WTC11 (cell line): ENCODE measurements around the gene DMXL2. TPM values are rescaled to one million over a fixed set of nuclear protein-coding genes. Genes with fewer than 3 reads are reported as not detected.

ENCODE experiments used
- ATAC-seq: fragments of 200-7000 bp; cut with Tn5 transposase; 2 replicates; pipeline ENCODE4 v1.10.0; 2021; ENCODE audit warnings: mild to moderate bottlenecking, moderate library complexity
- CTCF ChIA-PET: fragments of 300-600 bp; sonication (Branson Sonifier 250); formaldehyde crosslinking; loops from one replicate; lab custom pipeline; 2021; ENCODE audit warnings: antibody characterized with exemption; lab: Charles Lee
- POLR2A ChIA-PET: fragments of 350-600 bp; sonication (Branson Sonifier 250); formaldehyde crosslinking; loops from one replicate; lab custom pipeline; 2021; ENCODE audit warnings: antibody characterized with exemption; lab: Charles Lee
- DNase-seq: peaks from one replicate; pipeline ENCODE4 v3.0.0; 2021; ENCODE audit warnings: low spot score
- H3K27ac Mint-ChIP-seq: 2 replicates; pipeline ENCODE4 v1.8.0; 2021; ENCODE audit warnings: mixed read lengths
- H3K27me3 Mint-ChIP-seq: 2 replicates; pipeline ENCODE4 v1.8.0; 2021; ENCODE audit warnings: low read depth, mild to moderate bottlenecking, moderate library complexity, mixed read lengths
- H3K36me3 Mint-ChIP-seq: 2 replicates; pipeline ENCODE4 v1.8.0; 2021; ENCODE audit warnings: mixed read lengths
- H3K4me1 Mint-ChIP-seq: 2 replicates; pipeline ENCODE4 v1.8.0; 2022; ENCODE audit warnings: mixed read lengths
- H3K4me3 Mint-ChIP-seq: 2 replicates; pipeline ENCODE4 v1.8.0; 2021; ENCODE audit warnings: mild to moderate bottlenecking, moderate library complexity, mixed read lengths
- H3K9me3 Mint-ChIP-seq: 2 replicates; pipeline ENCODE4 v1.8.0; 2021; ENCODE audit warnings: mixed read lengths
- E2F4 ChIP-seq: sonication (generic); formaldehyde crosslinking; IDR thresholded peaks from 2 replicates; pipeline ENCODE4 v1.8.1; 2022; ENCODE audit warnings: low read depth, mild to moderate bottlenecking, moderate library complexity, missing genetic modification reagents, borderline replicate concordance
- EMX1 ChIP-seq: fragments of 250-450 bp; sonication (Bioruptor Pico); IDR thresholded peaks from 2 replicates; pipeline ENCODE4 v1.8.0; 2021; ENCODE audit warnings: mild to moderate bottlenecking
- ETV6 ChIP-seq: sonication (generic); formaldehyde crosslinking; IDR thresholded peaks from 2 replicates; pipeline ENCODE4 v1.8.1; 2022; ENCODE audit warnings: mild to moderate bottlenecking, missing genetic modification reagents
- FOXK1 ChIP-seq: sonication (generic); formaldehyde crosslinking; IDR thresholded peaks from 2 replicates; pipeline ENCODE4 v1.8.0; 2022; ENCODE audit warnings: mild to moderate bottlenecking, moderate library complexity, missing genetic modification reagents
- GTF2I ChIP-seq: fragments of 250-450 bp; sonication (Bioruptor Pico); conservative IDR thresholded peaks from 2 replicates; pipeline ENCODE4 v1.4.0; 2021; ENCODE audit warnings: mild to moderate bottlenecking
- IRF2 ChIP-seq: sonication (generic); formaldehyde crosslinking; IDR thresholded peaks from 2 replicates; pipeline ENCODE4 v1.8.0; 2022; ENCODE audit warnings: low read depth, missing genetic modification reagents, borderline replicate concordance
- MXD4 ChIP-seq: fragments of 250-450 bp; sonication (Bioruptor Pico); IDR thresholded peaks from 2 replicates; pipeline ENCODE4 v1.8.0; 2021; ENCODE audit warnings: mild to moderate bottlenecking, moderate library complexity, borderline replicate concordance
- NFYB ChIP-seq: sonication (generic); formaldehyde crosslinking; conservative IDR thresholded peaks from 2 replicates; pipeline ENCODE4 v1.8.0; 2022; ENCODE audit warnings: low read depth, missing genetic modification reagents
- STAT6 ChIP-seq: sonication (generic); formaldehyde crosslinking; conservative IDR thresholded peaks from 2 replicates; pipeline ENCODE4 v1.8.1; 2023; ENCODE audit warnings: mild to moderate bottlenecking, low read depth, missing genetic modification reagents, moderate library complexity
- TEAD4 ChIP-seq: sonication (generic); formaldehyde crosslinking; IDR thresholded peaks from 2 replicates; pipeline ENCODE4 v1.8.0; 2022; ENCODE audit warnings: mild to moderate bottlenecking, missing genetic modification reagents
- ZBTB43 ChIP-seq: sonication (generic); formaldehyde crosslinking; IDR thresholded peaks from 2 replicates; pipeline ENCODE4 v1.8.1; 2023; ENCODE audit warnings: mild to moderate bottlenecking, missing genetic modification reagents
- ZMAT4 ChIP-seq: fragments of 250-450 bp; sonication (Bioruptor Pico); IDR thresholded peaks from 2 replicates; pipeline ENCODE4 v1.9.0; 2021; ENCODE audit warnings: mild to moderate bottlenecking
- ZNF121 ChIP-seq: sonication (generic); formaldehyde crosslinking; IDR thresholded peaks from 2 replicates; pipeline ENCODE4 v1.8.0; 2023; ENCODE audit warnings: missing genetic modification reagents
- ZNF232 ChIP-seq: sonication (generic); formaldehyde crosslinking; IDR thresholded peaks from 2 replicates; pipeline ENCODE4 v1.8.0; 2022; ENCODE audit warnings: mild to moderate bottlenecking, missing genetic modification reagents
- ZNF317 ChIP-seq: sonication (generic); formaldehyde crosslinking; IDR thresholded peaks from 2 replicates; pipeline ENCODE4 v1.8.1; 2023; ENCODE audit warnings: low read depth, mild to moderate bottlenecking, moderate library complexity, missing genetic modification reagents, borderline replicate concordance
- ZNF532 ChIP-seq: fragments of 250-450 bp; sonication (Bioruptor Pico); IDR thresholded peaks from 2 replicates; pipeline ENCODE4 v1.9.0; 2021; ENCODE audit warnings: mild to moderate bottlenecking, borderline replicate concordance
- ZSCAN18 ChIP-seq: fragments of 250-450 bp; sonication (Bioruptor Pico); IDR thresholded peaks from 2 replicates; pipeline ENCODE4 v2.1.2; 2022; ENCODE audit warnings: mild to moderate bottlenecking, moderate library complexity
- total RNA-seq: library from RNA; stranded (reverse); gene quantifications from 3 replicates; pipeline ENCODE4 v1.2.3, GENCODE V29; 2021
- TF ChIP-seq, protein P1 (sequence below): sonication (generic); formaldehyde crosslinking; IDR thresholded peaks from 2 replicates; pipeline ENCODE4 v1.8.1; 2023; ENCODE audit warnings: mild to moderate bottlenecking, missing genetic modification reagents
- TF ChIP-seq, protein P2 (sequence below): sonication (generic); formaldehyde crosslinking; IDR thresholded peaks from 2 replicates; pipeline ENCODE4 v1.8.0; 2022; ENCODE audit warnings: mild to moderate bottlenecking, missing genetic modification reagents
- TF ChIP-seq, protein P3 (sequence below): sonication (generic); formaldehyde crosslinking; IDR thresholded peaks from 2 replicates; pipeline ENCODE4 v1.8.1; 2023; ENCODE audit warnings: mild to moderate bottlenecking, moderate library complexity, missing genetic modification reagents

The DMXL2 gene
- total RNA-seq, 1 experiment from 2014 or later: 10.4 TPM

DNA sequence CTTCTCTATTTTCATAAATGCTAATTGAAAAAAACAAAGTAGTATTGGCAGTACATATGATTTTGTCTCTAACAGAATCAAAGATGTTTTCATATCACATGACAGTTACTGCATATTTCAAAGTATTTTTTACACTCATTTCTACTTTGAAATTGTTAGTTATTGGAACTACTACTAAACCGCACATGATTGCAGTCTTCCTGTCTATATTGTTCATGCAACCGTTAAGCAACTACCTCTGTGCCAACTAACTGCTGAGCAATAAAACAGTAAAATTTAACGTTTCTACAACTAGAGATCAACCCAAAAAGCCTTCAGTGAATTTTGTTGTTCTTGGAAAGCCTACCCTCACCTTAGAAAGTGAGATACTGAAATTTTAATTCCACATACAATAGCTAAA, 64.2 kb downstream of the DMXL2 start:
- Mint-ChIP-seq H3K27ac (no peak overlapping the region), H3K9me3 (no peaks in the 10 kb centered on the region), H3K36me3 (no peaks in the 10 kb centered on the region), H3K27me3 (no peaks in the 10 kb centered on the region), H3K4me3 (no peak overlapping the region), H3K4me1 (no peaks in the 10 kb centered on the region)
- TF ChIP-seq STAT6 (CRISPR knock-in tag) (no peak), E2F4 (CRISPR knock-in tag) (no peak), ZBTB43 (CRISPR knock-in tag) (no peak), ZNF121 (CRISPR knock-in tag) (no peak), GTF2I (CRISPR knock-in tag) (no peak), EMX1 (no peak), ZNF532 (CRISPR knock-in tag) (no peak), NFYB (CRISPR knock-in tag) (no peak), ZNF232 (no peak), FOXK1 (no peak), ZMAT4 (no peak), ETV6 (CRISPR knock-in tag) (no peak), TEAD4 (CRISPR knock-in tag) (no peak), MXD4 (no peak), ZSCAN18 (CRISPR knock-in tag) (no peak), IRF2 (CRISPR knock-in tag) (no peak), ZNF317 (CRISPR knock-in tag) (no peak)
- TF ChIP-seq, protein P1, sequence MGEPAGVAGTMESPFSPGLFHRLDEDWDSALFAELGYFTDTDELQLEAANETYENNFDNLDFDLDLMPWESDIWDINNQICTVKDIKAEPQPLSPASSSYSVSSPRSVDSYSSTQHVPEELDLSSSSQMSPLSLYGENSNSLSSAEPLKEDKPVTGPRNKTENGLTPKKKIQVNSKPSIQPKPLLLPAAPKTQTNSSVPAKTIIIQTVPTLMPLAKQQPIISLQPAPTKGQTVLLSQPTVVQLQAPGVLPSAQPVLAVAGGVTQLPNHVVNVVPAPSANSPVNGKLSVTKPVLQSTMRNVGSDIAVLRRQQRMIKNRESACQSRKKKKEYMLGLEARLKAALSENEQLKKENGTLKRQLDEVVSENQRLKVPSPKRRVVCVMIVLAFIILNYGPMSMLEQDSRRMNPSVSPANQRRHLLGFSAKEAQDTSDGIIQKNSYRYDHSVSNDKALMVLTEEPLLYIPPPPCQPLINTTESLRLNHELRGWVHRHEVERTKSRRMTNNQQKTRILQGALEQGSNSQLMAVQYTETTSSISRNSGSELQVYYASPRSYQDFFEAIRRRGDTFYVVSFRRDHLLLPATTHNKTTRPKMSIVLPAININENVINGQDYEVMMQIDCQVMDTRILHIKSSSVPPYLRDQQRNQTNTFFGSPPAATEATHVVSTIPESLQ: no peak
- TF ChIP-seq, protein P2, sequence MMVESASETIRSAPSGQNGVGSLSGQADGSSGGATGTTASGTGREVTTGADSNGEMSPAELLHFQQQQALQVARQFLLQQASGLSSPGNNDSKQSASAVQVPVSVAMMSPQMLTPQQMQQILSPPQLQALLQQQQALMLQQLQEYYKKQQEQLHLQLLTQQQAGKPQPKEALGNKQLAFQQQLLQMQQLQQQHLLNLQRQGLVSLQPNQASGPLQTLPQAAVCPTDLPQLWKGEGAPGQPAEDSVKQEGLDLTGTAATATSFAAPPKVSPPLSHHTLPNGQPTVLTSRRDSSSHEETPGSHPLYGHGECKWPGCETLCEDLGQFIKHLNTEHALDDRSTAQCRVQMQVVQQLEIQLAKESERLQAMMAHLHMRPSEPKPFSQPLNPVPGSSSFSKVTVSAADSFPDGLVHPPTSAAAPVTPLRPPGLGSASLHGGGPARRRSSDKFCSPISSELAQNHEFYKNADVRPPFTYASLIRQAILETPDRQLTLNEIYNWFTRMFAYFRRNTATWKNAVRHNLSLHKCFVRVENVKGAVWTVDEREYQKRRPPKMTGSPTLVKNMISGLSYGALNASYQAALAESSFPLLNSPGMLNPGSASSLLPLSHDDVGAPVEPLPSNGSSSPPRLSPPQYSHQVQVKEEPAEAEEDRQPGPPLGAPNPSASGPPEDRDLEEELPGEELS (CRISPR knock-in tag): no peak
- TF ChIP-seq, protein P3, sequence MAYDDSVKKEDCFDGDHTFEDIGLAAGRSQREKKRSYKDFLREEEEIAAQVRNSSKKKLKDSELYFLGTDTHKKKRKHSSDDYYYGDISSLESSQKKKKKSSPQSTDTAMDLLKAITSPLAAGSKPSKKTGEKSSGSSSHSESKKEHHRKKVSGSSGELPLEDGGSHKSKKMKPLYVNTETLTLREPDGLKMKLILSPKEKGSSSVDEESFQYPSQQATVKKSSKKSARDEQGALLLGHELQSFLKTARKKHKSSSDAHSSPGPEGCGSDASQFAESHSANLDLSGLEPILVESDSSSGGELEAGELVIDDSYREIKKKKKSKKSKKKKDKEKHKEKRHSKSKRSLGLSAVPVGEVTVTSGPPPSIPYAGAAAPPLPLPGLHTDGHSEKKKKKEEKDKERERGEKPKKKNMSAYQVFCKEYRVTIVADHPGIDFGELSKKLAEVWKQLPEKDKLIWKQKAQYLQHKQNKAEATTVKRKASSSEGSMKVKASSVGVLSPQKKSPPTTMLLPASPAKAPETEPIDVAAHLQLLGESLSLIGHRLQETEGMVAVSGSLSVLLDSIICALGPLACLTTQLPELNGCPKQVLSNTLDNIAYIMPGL (CRISPR knock-in tag): no peak
- DNase-seq (no peak), ATAC-seq (no peak)
- ChIA-PET POLR2A (no interaction called here), CTCF (interaction anchor here (1.0 kb wide), 1 partner anchor 22 kb away, joined by 3 read pairs; no protein-coding TSS in a partner anchor)
